ENCODE results near the gene UBXN6.

The UBXN6 gene

GRCh38 chr19:4457654-4458395 lies at the start of gene UBXN6:
Gene UBXN6, minus strand, starts transcription at chr19:4457794. Its CDS starts 97 bp downstream, at chr19:4457697.
- DNase-seq (ENCODE audit: low read depth in 2 of 2) = peak; percentile 93 to 94

DNA sequence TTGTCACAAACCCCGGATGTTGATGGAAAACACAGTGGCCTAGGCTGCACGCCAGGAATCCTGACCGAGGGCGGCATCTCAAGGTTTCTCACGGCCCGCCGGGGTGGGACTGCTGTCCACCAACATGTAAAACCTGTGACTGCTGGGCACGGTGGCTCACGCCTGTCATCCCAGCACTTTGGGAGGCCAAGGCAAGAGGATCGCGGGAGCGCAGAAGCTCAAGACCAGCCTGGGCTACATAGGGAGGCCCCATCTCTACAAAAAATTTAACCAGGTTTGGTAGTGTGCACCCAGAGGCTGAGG lies 49.5 kb upstream of the UBXN6 start:
- DNase-seq (ENCODE audit: low read depth in 2 of 2) = no peak

GRCh38 chr19:4506449-4507149 lies 49.0 kb upstream of the UBXN6 start:
- no peak for DNase-seq (ENCODE audit: low read depth in 2 of 2)

- no peak for DNase-seq (ENCODE audit: low read depth in 2 of 2)
These were observed 48.2 kb upstream of the UBXN6 start for GRCh38 chr19:4505570-4506448.

GRCh38 chr19:4504891-4505569 lies 47.4 kb upstream of the UBXN6 start:
- no peak for DNase-seq (ENCODE audit: low read depth in 2 of 2)

DNA sequence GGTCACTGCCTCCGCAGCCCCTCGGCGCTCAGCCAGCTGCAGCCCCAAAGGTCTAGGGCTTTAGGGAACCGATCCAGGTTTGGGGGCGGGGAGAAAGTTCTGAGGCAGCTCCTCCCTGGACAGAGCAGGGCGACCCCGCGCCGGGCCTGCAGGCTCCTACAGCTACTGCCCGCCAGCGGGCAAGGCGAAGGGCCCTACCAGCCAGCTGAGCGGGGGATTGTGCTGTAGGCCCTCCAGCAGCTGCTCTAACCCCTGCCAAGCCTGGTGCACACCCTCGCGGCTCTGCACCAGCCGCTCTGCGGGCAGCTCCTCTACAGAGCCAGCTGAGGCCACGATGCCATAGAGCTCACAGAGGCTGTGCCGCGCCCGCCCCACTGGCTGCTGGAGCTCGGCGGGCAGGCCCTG lies 46.7 kb upstream of the UBXN6 start:
- DNase-seq (ENCODE audit: low read depth in 2 of 2) = no peak

- DNase-seq (ENCODE audit: low read depth in 2 of 2) = no peak
These were observed 46.2 kb upstream of the UBXN6 start for GRCh38 chr19:4503825-4504170.

GRCh38 chr19:4503132-4503824 lies 45.7 kb upstream of the UBXN6 start:
- no peak for DNase-seq (ENCODE audit: low read depth in 2 of 2)

- DNase-seq (ENCODE audit: low read depth in 2 of 2) = no peak
These were observed 44.9 kb upstream of the UBXN6 start for GRCh38 chr19:4502282-4503131.

DNA sequence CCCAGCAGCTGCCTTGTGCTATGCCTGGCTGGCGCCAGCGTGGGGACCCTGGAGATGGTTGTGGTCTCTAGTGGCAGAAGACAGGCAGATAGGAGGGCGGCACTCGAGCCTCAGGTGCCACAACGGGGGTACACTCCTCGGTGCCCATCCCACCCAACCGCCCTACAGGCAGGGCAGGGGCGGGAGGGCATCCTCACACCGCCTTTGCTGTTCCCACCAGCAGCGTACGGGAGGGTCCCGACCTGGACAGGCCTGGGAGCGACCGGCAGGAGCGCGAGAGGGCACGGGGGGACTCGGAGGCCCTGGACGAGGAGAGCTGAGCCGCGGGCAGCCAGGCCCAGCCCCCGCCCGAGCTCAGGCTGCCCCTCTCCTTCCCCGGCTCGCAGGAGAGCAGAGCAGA lies 44.1 kb upstream of the UBXN6 start:
- no peak for DNase-seq (ENCODE audit: low read depth in 2 of 2)

DNA sequence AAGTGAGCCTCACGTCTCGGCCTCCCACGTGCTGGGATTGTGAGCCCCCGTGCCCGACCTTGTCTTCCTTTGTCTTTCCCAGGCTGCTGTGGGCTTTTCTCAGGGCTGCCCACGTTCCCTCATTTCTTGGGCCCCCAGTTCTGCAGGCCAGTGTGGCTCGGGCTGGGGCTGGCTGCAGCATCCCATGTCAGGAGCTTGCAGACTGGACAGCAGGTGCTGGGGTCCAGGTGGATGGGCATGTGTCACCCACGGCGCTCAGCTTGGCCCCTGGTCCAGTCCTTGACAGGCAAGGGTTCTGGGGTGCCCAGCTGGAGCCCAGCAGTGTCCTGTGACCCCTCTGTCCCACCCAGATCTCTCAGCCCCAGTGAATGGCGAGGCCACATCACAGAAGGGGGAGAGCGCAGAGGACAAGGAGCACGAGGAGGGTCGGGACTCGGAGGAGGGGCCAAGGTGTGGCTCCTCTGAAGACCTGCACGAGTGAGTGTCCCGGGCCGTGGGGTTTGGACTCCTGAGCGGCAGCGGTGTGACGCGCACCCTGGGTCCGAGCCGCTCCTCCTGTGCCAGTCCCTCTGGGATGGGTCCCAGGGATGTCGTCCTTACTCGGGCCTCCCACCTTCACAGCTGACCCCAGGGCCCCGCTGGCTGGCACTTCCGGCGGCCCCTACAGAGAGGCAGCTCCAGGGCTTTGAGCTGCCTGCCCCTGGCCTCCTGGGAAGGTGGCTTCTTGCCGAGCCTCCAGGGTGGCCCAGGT lies 43.4 kb upstream of the UBXN6 start:
- no peak for DNase-seq (ENCODE audit: low read depth in 2 of 2)

- no peak for DNase-seq (ENCODE audit: low read depth in 2 of 2)
These were observed 42.3 kb upstream of the UBXN6 start for GRCh38 chr19:4499855-4500254.

GRCh38 chr19:4499318-4499717 lies 41.7 kb upstream of the UBXN6 start:
- DNase-seq (ENCODE audit: low read depth in 2 of 2) = no peak

DNA sequence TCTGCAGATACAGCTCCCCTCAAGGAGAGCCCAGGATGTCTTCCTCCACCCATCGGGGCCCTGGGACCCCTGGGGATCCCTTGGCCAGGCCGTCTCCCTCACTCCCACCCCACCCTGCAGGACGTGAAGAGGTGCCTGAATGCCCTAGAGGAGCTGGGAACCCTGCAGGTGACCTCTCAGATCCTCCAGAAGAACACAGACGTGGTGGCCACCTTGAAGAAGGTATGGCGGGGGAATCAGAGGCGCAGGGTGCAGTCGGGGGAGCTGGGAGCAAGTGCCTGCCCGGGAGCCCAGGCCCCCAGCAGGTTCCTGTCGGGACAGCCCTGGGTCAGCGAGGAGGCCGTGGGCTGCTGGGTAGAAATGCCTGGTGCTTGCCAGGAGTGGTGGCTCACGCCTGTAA lies 41.1 kb upstream of the UBXN6 start:
- DNase-seq (ENCODE audit: low read depth in 2 of 2) = no peak

DNA sequence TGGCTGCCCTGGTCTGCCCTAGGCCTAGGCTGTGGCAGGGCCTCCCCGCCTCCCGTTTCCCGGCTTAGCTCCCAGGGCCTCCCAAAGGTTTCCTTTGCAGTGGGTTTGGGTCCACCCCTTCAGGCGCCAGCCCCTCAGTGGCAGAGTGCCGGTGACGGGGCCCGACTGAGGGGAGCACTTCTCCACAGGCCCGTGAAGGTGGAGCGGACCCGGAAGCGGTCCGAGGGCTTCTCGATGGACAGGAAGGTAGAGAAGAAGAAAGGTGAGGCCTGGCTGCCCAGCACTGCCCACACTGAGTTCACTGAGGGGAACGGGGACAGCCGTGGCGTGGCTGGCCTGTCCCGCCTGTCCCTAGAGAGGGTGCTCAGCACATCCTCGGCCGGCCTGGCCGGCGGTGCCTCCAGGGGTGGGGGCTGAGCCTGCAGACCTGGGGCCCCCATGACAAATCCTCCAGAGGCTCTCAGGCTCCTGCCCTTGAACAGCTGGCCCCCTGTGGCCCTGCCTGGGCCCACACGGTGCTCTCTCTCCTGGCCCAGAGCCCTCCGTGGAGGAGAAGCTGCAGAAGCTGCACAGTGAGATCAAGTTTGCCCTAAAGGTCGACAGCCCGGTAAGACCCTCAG lies 40.3 kb upstream of the UBXN6 start:
- no peak for DNase-seq (ENCODE audit: low read depth in 2 of 2)

GRCh38 chr19:4496304-4496703 lies 38.7 kb upstream of the UBXN6 start:
- no peak for DNase-seq (ENCODE audit: low read depth in 2 of 2)

DNA sequence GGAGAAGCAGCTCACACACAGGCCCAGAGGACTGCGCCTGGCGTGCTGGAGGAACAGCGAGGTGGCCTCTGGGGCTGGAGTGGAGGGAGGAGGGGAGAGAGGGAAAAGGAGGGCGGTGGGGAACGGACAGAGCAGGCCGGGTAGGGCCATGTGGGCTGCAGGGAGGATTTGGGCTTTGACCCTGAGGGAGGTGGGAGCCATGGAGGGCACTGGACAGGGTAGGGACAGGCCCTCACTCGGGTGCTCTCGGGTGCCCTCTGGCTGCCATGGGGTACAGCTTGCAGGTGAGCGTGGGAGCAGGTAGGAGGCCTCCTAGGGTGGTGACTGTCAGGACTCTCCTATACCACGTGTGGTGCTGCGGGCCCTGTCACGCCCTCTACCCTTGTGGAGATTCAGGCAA lies 37.9 kb upstream of the UBXN6 start:
- no peak for DNase-seq (ENCODE audit: low read depth in 2 of 2)

DNA sequence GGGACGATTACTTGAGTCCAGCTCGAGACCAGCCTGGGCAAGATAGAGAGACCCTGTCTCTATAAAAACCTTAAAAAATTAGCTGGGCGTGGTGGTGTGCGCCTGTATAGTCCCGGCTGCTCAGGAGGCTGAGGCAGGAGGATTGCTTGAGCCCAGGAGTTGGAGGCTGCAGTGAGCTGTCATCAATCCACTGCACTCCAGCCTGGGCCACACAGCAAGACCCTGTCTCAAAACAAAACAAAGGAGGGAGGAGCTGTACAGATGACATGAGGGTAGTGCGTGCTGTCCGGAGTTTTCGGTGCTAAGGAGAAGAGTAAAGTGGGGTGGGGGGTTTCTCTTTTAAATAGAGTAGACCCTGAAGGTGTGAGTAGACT lies 37.1 kb upstream of the UBXN6 start:
- DNase-seq (ENCODE audit: low read depth in 2 of 2) = no peak

GRCh38 chr19:4493929-4494690 lies 36.5 kb upstream of the UBXN6 start:
- no peak for DNase-seq (ENCODE audit: low read depth in 2 of 2)

Measured in stimulated activated CD8-positive, alpha-beta memory T cell treated with anti-CD3 and anti-CD28 coated beads, Interleukin-2, amount 100 ng/mL, for 1 hour (primary cell).